Fibroblast of lung (primary cell): ENCODE results near the gene MAP7.

Experiments
- EZH2 ChIP-seq: IDR thresholded peaks from 2 replicates; pipeline ENCODE4 v1.5.1; 2012; ENCODE audit warnings: low read length, control low read depth, mild to moderate bottlenecking; ENCODE audit errors: missing control alignments
- TF ChIP-seq, protein P1 (sequence below), 2 donors: IDR thresholded peaks in 1 of 2; conservative IDR thresholded peaks in 1 of 2; 1 replicate in 1 of 2; 2 replicates in 1 of 2; pipeline ENCODE4 v1.5.1; 2011 to 2012; ENCODE audit warnings: low read length in 2 of 2, control low read depth in 1 of 2, inconsistent platforms in 1 of 2, low read depth in 1 of 2, mild to moderate bottlenecking in 1 of 2

DNA sequence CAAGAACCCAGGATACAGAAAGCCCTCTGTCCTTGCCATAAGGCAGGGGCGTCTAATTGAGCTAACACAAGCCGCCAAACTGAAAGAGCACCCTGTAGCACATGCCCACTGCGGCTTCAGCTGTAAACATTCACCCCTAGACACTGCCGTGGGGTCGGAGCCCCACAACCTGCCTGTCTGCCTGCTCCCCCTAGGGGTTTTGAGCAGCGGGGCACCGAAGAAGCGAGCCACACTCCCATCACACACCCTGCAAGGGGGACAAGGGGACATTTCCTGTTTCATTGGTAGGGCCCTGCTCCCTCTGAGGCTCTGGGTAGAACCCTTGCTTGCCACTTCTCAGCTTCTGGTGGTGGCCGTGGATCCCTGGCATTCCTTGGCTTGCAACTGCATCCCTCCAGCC, 215.4 kb downstream of the MAP7 start:
- TF ChIP-seq, protein P1, sequence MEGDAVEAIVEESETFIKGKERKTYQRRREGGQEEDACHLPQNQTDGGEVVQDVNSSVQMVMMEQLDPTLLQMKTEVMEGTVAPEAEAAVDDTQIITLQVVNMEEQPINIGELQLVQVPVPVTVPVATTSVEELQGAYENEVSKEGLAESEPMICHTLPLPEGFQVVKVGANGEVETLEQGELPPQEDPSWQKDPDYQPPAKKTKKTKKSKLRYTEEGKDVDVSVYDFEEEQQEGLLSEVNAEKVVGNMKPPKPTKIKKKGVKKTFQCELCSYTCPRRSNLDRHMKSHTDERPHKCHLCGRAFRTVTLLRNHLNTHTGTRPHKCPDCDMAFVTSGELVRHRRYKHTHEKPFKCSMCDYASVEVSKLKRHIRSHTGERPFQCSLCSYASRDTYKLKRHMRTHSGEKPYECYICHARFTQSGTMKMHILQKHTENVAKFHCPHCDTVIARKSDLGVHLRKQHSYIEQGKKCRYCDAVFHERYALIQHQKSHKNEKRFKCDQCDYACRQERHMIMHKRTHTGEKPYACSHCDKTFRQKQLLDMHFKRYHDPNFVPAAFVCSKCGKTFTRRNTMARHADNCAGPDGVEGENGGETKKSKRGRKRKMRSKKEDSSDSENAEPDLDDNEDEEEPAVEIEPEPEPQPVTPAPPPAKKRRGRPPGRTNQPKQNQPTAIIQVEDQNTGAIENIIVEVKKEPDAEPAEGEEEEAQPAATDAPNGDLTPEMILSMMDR (conservative IDR thresholded peaks at IDR 0.05 in 1 of 2, IDR thresholded peaks at IDR 0.05 in 1 of 2; ENCODE audit: low read depth in 1 of 2, low read length in 2 of 2), result no peak
- no peak for TF ChIP-seq EZH2
